ENCODE data around the gene MYT1.

Gene MYT1

GRCh38 chr20:64155258-64156135 is 8.8 kb upstream of the MYT1 start:
- FAIRE-seq = no peak

- no peak for FAIRE-seq
These were observed 7.9 kb upstream of the MYT1 start for GRCh38 chr20:64156136-64156885.

- FAIRE-seq = no peak
These were observed 7.1 kb upstream of the MYT1 start for GRCh38 chr20:64156886-64157875.

GRCh38 chr20:64157878-64158277 is 6.4 kb upstream of the MYT1 start:
- no peak for FAIRE-seq

- FAIRE-seq = no peak
These were observed 5.6 kb upstream of the MYT1 start for GRCh38 chr20:64158346-64159285.

GRCh38 chr20:64159286-64159680 is 5.0 kb upstream of the MYT1 start:
- FAIRE-seq = no peak

GRCh38 chr20:64159711-64160110 is 4.5 kb upstream of the MYT1 start:
- FAIRE-seq = no peak

- FAIRE-seq = no peak
These were observed 4.1 kb upstream of the MYT1 start for GRCh38 chr20:64160118-64160517.

- FAIRE-seq = no peak
These were observed 3.5 kb upstream of the MYT1 start for GRCh38 chr20:64160526-64161355.

GRCh38 chr20:64161356-64162238 is 2.7 kb upstream of the MYT1 start:
- FAIRE-seq = no peak

GRCh38 chr20:64162239-64162910 is 1.9 kb upstream of the MYT1 start:
- FAIRE-seq = no peak

GRCh38 chr20:64163776-64164122 is 503 bp upstream of the MYT1 start:
- no peak for FAIRE-seq

GRCh38 chr20:64165866-64166600 is 1.8 kb downstream of the MYT1 start:
- no peak for FAIRE-seq

- no peak for FAIRE-seq
These were observed 2.7 kb downstream of the MYT1 start for GRCh38 chr20:64166721-64167615.

GRCh38 chr20:64167676-64168075 is 3.4 kb downstream of the MYT1 start:
- no peak for FAIRE-seq

- no peak for FAIRE-seq
These were observed 4.3 kb downstream of the MYT1 start for GRCh38 chr20:64168381-64169090.

Data from colon (tissue), 2 donors.